22Rv1 (cell line): ENCODE results near the gene OR1Q1.

Source experiments
- H3K27ac ChIP-seq: fragments of 450-650 bp; 2 replicates; pipeline ENCODE4 v1.5.1; 2017
- CTCF ChIP-seq: fragments of 450-650 bp; IDR thresholded peaks from 2 replicates; pipeline ENCODE4 v1.5.1; 2017; ENCODE audit warnings: mild to moderate bottlenecking
- ZFX ChIP-seq: fragments of 450-650 bp; IDR thresholded peaks from 2 replicates; pipeline ENCODE4 v1.6.1; 2017; ENCODE audit warnings: antibody characterized with exemption, borderline replicate concordance

The OR1Q1 gene

GRCh38 chr9:122606587-122606986, 8.0 kb upstream of the OR1Q1 start:
- no peak overlapping the region for H3K27ac ChIP-seq
- TF ChIP-seq CTCF: no peak
- no peak for TF ChIP-seq ZFX

- TF ChIP-seq CTCF: no peak
- no peak for TF ChIP-seq ZFX
- H3K27ac ChIP-seq: no peak overlapping the region
Observed at GRCh38 chr9:122609804-122610203, 4.7 kb upstream of the OR1Q1 start.

- no peak overlapping the region for H3K27ac ChIP-seq
- no peak for TF ChIP-seq ZFX
- TF ChIP-seq CTCF: no peak
Observed at GRCh38 chr9:122619996-122620395, 5.5 kb downstream of the OR1Q1 start.

- no peak overlapping the region for H3K27ac ChIP-seq
- no peak for TF ChIP-seq CTCF
- TF ChIP-seq ZFX: no peak
Observed at GRCh38 chr9:122642226-122642625, 27.7 kb downstream of the OR1Q1 start.

- no peak overlapping the region for H3K27ac ChIP-seq
- no peak for TF ChIP-seq ZFX
- TF ChIP-seq CTCF: no peak
Observed at GRCh38 chr9:122656378-122656777, 41.8 kb downstream of the OR1Q1 start.

GRCh38 chr9:122657527-122657926, 43.0 kb downstream of the OR1Q1 start, which contains the start of gene OR1B1:
OR1B1 (minus strand) TSS chr9:122657627.
- H3K27ac ChIP-seq: no peak within 1 kb of the TSS
- TF ChIP-seq ZFX (no peak), CTCF (no peak)

GRCh38 chr9:122661416-122661815, 46.9 kb downstream of the OR1Q1 start, which contains the start of gene OR1L1:
OR1L1 (plus strand) TSS chr9:122661716; CDS start chr9:122661716, 0 bp downstream.
- no peak for TF ChIP-seq CTCF
- TF ChIP-seq ZFX: no peak
- no peak within 1 kb of the TSS for H3K27ac ChIP-seq
